GM12878 (cell line): ENCODE measurements around the gene CTIF. TPM values are rescaled to one million over a fixed set of nuclear protein-coding genes. Genes with fewer than 3 reads are reported as not detected.

ENCODE experiments used
- ATAC-seq: fragments of 200-7000 bp; cut with Tn5 transposase; 3 replicates; pipeline ENCODE4 v1.9.1; 2020; ENCODE audit warnings: mild to moderate bottlenecking, moderate library complexity
- BruUV-seq: library from RNA; stranded (reverse); fragments of 400-500 nt; replicated peaks from 2 replicates; lab custom pipeline; 2021; lab: Mats Ljungman, UMichigan
- CTCF ChIA-PET: fragments of 300-600 bp; sonication (Branson Sonifier 250); formaldehyde crosslinking; extraction: SDS; loops from one replicate; lab custom pipeline; 2021; ENCODE audit warnings: inconsistent platforms; lab: Yijun Ruan, JAX
- POLR2A ChIA-PET: fragments of 350-600 bp; formaldehyde crosslinking; extraction: SDS; loops from one replicate; lab custom pipeline; 2021; ENCODE audit warnings: inconsistent platforms; lab: Charles Lee
- RAD21 ChIA-PET: fragments of 300-600 bp; sonication (Branson Sonifier 250); formaldehyde crosslinking; loops from one replicate; lab custom pipeline; 2023; ENCODE audit warnings: antibody characterized with exemption; ENCODE audit not compliant: unreplicated experiment; lab: Charles Lee
- SMC1A ChIA-PET: fragments of 300-600 bp; sonication (Branson Sonifier 250); formaldehyde crosslinking; loops from one replicate; lab custom pipeline; 2023; ENCODE audit not compliant: unreplicated experiment, uncharacterized antibody; lab: Charles Lee
- DNase-seq: peaks from one replicate; pipeline ENCODE4 v3.0.0-alpha.2; 2011; ENCODE audit warnings: low read depth, low spot score
- FAIRE-seq: peaks from 3 replicates; lab custom pipeline; 2011; peaks lifted over from hg19 to GRCh38; lab: Jason Lieb, UNC
- H2AFZ ChIP-seq: 2 replicates; pipeline ENCODE4 v1.6.0; 2011; ENCODE audit warnings: low read depth, low read length, control low read depth; ENCODE audit not compliant: control insufficient read depth
- H3K27ac ChIP-seq: 2 replicates; pipeline ENCODE4 v1.5.1; 2011; ENCODE audit warnings: control low read depth; ENCODE audit not compliant: control insufficient read depth, insufficient read depth
- H3K27me3 ChIP-seq, 2 experiments: replicated peaks in 1 of 2; 2 replicates each; pipeline versions ENCODE4 v1.6.0 to v1.6.1; 2011; ENCODE audit warnings: low read length in 1 of 2; ENCODE audit not compliant: control insufficient read depth in 2 of 2, insufficient read depth in 2 of 2
- H3K36me3 ChIP-seq, 2 experiments: 2 replicates each; pipeline ENCODE4 v1.5.1; 2011; ENCODE audit warnings: low read length in 1 of 2; ENCODE audit not compliant: control insufficient read depth in 2 of 2, insufficient read depth in 2 of 2
- H3K4me1 ChIP-seq: 2 replicates; pipeline ENCODE4 v1.6.1; 2011; ENCODE audit warnings: mild to moderate bottlenecking, low read length, moderate library complexity, mixed read lengths; ENCODE audit not compliant: control insufficient read depth, insufficient read depth
- H3K4me2 ChIP-seq: 2 replicates; pipeline ENCODE4 v1.6.0; 2011; ENCODE audit warnings: control low read depth; ENCODE audit not compliant: control insufficient read depth, insufficient read depth
- H3K4me3 ChIP-seq: fragments of 200-600 bp; sonication (generic); 2 replicates; pipeline ENCODE4 v1.5.1; 2016
- H3K79me2 ChIP-seq: 2 replicates; pipeline ENCODE4 v1.6.0; 2011; ENCODE audit warnings: low read length; ENCODE audit not compliant: control insufficient read depth, insufficient read depth
- H3K9ac ChIP-seq: 2 replicates; pipeline ENCODE4 v1.8.0; 2011; ENCODE audit warnings: low read length, control low read depth, mixed read lengths; ENCODE audit not compliant: control insufficient read depth, insufficient read depth
- H3K9me3 ChIP-seq: replicated peaks from 3 replicates; pipeline ENCODE4 v1.5.1; 2011; ENCODE audit warnings: mild to moderate bottlenecking, low read length; ENCODE audit not compliant: control insufficient read depth, insufficient read depth
- H4K20me1 ChIP-seq: 2 replicates; pipeline ENCODE4 v1.6.0; 2011; ENCODE audit not compliant: control insufficient read depth, insufficient read depth
- TCF12 ChIP-seq: IDR thresholded peaks from 2 replicates; pipeline ENCODE4 v1.6.1; 2011; ENCODE audit warnings: low read depth, mild to moderate bottlenecking, low read length
- ZBED1 ChIP-seq: IDR thresholded peaks from 2 replicates; pipeline ENCODE4 v1.6.1; 2016; ENCODE audit warnings: borderline replicate concordance
- WGBS: methylation state at CpG from one replicate; pipeline ENCODE4 v1.1.6; 2016; ENCODE audit warnings: low lambda C conversion rate; ENCODE audit not compliant: insufficient replicate concordance, insufficient coverage; ENCODE audit errors: missing lambda C conversion rate; 5-methylcytosine and 5-hydroxymethylcytosine counted together
- in situ Hi-C: fragments of 300-500 bp; cut with MboI; formaldehyde crosslinking; loops from 9 replicates; pipeline ENCODE4 v1.14.3; 2018; ENCODE audit warnings: mixed read lengths
- intact Hi-C: fragments of 100-400 bp; cut with micrococcal nuclease; formaldehyde crosslinking; loops from one replicate; pipeline ENCODE4 v1.14.2; 2022; ENCODE audit not compliant: unreplicated experiment
- polyA plus RNA-seq, 11 experiments: library from polyadenylated mRNA; depleted of rRNA in 4 of 11; unstranded in 6 of 11; stranded (reverse) in 5 of 11; fragments of >200 nt; fragmentation: Nextera tagmentation in 4 of 11; fragmentation: Illumina TruSeq in 1 of 11; extraction: Ambion mirVana in 4 of 11; extraction: Trizol in 1 of 11; gene quantifications; 1 replicate in 1 of 11; 2 replicates in 10 of 11; pipeline versions ENCODE4 v1.2.1 to v1.2.3, GENCODE V29; 2011 to 2016; ENCODE audit warnings: inconsistent platforms in 2 of 11, missing spikeins in 2 of 11, low read depth in 1 of 11
- total RNA-seq, 4 experiments: library from RNA; depleted of rRNA in 3 of 4; stranded (reverse); fragments of >200 nt in 3 of 4; fragmentation: Illumina TruSeq in 1 of 4; extraction: Trizol in 1 of 4; gene quantifications; 2 replicates each; pipeline versions ENCODE4 v1.2.1 to v1.2.3, GENCODE V29; 2013 to 2021
- TF ChIP-seq, protein P1 (sequence below): fragments of 450-650 bp; IDR thresholded peaks from 2 replicates; pipeline ENCODE4 v1.6.1; 2016; ENCODE audit warnings: mild to moderate bottlenecking

Gene CTIF
- total and polyA plus RNA-seq, 10 of the 15 experiments (the other 5 are each of a cell fraction or from before 2014, with no cell fraction given): 0.06 to 11.6 (median 2.5) TPM

DNA sequence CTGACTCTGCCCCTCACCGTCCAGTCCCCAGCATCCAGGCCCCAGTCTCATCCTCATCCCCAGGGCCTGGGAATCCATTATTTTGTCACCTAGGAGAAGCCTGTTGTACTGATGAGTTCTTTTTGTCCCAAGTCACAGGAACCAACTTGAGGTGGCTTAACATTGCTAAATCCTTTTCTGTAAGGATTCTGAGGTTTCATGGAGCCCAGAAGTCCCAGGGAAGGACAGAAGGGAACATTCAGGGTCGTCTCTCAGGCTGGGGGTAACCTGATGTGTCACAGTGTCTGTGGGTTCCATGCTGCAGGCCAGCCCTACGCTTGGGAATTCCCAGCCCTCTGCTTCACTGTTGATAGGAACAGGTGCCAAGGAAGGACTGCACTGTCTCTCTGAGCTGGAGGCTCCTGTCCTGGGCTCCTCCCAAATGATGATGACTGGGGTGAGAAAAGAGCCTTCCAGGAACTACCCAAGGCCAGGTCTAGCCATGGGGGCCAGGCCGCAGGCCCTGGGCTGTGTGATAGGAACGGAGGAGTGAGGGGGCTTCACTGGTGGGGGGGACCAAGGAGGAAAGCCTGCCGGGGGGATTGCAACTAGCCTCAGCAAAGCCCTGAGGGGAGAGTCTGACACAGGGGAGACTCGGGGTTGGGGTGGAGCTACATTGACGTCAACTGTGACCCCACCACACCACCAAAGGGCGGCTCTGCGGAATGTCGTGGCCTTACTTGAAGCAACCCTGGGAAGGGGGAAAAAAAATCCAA lies 266.2 kb downstream of the CTIF start:
- ChIA-PET SMC1A (interaction anchor here (1.4 to 12.6 kb wide), 5 partner anchors 8 to 28 kb away, joined by 3 to 129 read pairs (median 5); no protein-coding TSS in a partner anchor), RAD21 (interaction anchor here (0.9 to 4.7 kb wide), 2 partner anchors 15 to 128 kb away, joined by 3 to 16 read pairs; no protein-coding TSS in a partner anchor), POLR2A (no interaction called here), CTCF (no interaction called here)
- Histone ChIP-seq H3K79me2 (no peaks in the 10 kb centered on the region), H3K27me3 (no peaks in the 10 kb centered on the region), H2AFZ (no peak overlapping the region), H3K9me3 (no peaks in the 10 kb centered on the region), H3K36me3 (peaks cover 0 to 2% of the 10 kb centered on the region in 2 experiments; a peak in 1 of 4 replicates), H3K4me2 (no peak overlapping the region), H3K4me3 (no peak overlapping the region), H3K4me1 (peaks cover 47% of the 10 kb centered on the region), H3K9ac (no peak overlapping the region), H4K20me1 (no peaks in the 10 kb centered on the region), H3K27ac (peak overlapping the region; percentile 14; the same call in 1 of the 2 replicates)
- WGBS: 80% methylated on average over 11 of the region's 11 CpGs
- DNase-seq: no peak
- FAIRE-seq: no peak
- intact Hi-C loops (no loop called here), in situ Hi-C loops (loop anchor here (25.0 kb wide), 1 partner anchor 1482 kb away; the partner anchor contains the start of genes CXXC1 and MBD1)
- BruUV-seq: no TSS peak
- TF ChIP-seq, protein P1, sequence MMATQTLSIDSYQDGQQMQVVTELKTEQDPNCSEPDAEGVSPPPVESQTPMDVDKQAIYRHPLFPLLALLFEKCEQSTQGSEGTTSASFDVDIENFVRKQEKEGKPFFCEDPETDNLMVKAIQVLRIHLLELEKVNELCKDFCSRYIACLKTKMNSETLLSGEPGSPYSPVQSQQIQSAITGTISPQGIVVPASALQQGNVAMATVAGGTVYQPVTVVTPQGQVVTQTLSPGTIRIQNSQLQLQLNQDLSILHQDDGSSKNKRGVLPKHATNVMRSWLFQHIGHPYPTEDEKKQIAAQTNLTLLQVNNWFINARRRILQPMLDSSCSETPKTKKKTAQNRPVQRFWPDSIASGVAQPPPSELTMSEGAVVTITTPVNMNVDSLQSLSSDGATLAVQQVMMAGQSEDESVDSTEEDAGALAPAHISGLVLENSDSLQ: no peak
- TF ChIP-seq ZBED1: no peak
- no peak for TF ChIP-seq TCF12
- ATAC-seq: no peak
